ENCODE results near the gene CISD3.

GRCh38 chr17:38742411-38743308 is 12.5 kb downstream of the CISD3 start:
- no peak for TF ChIP-seq CTCF (IDR thresholded peaks at IDR 0.05)
- no peak for TF ChIP-seq POLR2A (IDR thresholded peaks at IDR 0.05)
